DND-41 (cell line): Measurements from ENCODE around the gene SMS.

Experiments
- EZH2 ChIP-seq: IDR thresholded peaks from 3 replicates; pipeline ENCODE4 v1.6.1; 2012; ENCODE audit warnings: borderline replicate concordance, low read depth, mild to moderate bottlenecking, moderate library complexity, low read length, inconsistent platforms; ENCODE audit not compliant: severe bottlenecking
- TF ChIP-seq, protein P1 (sequence below): IDR thresholded peaks from 2 replicates; pipeline ENCODE4 v1.5.1; 2012; ENCODE audit warnings: borderline replicate concordance, low read length, moderate library complexity, mild to moderate bottlenecking; ENCODE audit not compliant: poor library complexity, severe bottlenecking; ENCODE audit errors: extremely low read depth

DNA sequence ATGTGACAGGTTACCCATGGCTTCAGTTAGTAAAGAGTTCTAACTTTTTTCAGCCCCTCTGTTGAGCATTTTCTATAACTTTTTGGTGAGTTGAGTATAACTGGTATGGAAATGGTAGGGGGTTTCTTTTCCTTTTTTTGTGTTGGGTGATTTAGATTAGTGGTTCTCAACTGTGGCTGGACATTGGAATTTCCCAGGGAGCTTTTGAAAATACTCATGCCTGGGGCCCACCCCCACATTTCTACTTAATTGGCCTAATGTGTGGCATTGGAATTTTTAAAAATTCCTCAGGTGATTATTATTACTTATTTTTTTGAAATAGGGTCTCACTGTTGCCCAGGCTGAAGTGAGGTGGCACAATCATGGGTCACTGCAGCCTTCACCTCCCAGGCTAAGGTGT, 21.9 kb downstream of the SMS start:
- TF ChIP-seq, protein P1, sequence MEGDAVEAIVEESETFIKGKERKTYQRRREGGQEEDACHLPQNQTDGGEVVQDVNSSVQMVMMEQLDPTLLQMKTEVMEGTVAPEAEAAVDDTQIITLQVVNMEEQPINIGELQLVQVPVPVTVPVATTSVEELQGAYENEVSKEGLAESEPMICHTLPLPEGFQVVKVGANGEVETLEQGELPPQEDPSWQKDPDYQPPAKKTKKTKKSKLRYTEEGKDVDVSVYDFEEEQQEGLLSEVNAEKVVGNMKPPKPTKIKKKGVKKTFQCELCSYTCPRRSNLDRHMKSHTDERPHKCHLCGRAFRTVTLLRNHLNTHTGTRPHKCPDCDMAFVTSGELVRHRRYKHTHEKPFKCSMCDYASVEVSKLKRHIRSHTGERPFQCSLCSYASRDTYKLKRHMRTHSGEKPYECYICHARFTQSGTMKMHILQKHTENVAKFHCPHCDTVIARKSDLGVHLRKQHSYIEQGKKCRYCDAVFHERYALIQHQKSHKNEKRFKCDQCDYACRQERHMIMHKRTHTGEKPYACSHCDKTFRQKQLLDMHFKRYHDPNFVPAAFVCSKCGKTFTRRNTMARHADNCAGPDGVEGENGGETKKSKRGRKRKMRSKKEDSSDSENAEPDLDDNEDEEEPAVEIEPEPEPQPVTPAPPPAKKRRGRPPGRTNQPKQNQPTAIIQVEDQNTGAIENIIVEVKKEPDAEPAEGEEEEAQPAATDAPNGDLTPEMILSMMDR, result no peak
- no peak for TF ChIP-seq EZH2
